Measurements from ENCODE around the gene MIOS.
"Not testable (repeated sequence)": the region's sequence is repeated elsewhere in the genome, so short reads cannot be mapped to it uniquely, and the experiment has no call there.

Gene MIOS

DNA sequence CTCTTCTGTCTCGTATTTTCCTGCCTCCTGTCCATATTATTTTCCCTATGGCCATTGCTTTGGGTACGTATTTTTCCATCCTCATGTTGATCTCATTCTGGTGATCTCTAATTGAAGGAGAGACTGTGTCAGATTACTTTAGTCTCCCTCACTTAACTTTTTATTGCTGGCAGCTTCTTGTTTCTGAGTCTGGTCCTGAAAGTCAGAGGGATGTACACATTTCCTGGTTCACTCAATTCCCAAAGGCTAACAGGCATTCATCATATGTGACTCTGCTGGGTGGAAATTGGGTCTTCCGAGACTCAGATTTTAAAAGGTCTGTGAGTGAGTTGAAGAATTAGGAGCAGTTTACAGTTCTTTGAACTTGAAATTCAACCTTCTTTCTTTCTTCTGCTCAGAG lies 84.8 kb downstream of the MIOS start:
- no peak for DNase-seq

GRCh38 chr7:7652798-7653540 lies 86.3 kb downstream of the MIOS start:
- no peak for DNase-seq

DNA sequence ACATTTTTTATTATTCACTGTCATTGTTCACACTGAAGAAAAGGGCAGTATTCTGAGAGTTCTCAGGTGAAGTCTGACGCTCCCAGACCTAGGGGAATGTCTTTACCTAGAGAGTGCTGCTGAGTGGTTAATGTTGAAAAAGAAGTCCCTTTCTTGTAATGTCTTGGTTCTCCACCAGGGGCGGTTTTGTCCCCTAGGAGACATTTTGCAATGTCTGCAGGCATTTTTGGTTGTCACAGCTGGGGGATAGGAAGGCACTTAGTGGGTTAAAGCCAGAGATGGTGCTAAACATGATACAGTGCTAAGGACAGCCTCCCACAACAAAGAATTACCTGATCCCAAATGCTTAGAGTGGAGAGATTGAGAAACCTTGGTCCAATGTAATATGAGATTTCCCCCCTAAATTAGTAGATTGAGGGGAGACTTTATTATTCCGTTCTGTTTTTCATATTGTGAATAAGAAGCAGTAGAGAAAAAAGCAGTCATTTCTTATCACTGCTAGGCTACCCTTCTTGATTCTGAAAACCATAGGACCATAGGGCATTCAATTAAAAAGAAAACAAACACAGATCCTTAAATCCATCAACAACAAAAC lies 87.0 kb downstream of the MIOS start:
- DNase-seq = peak; percentile 69

- DNase-seq = no peak
Observed at GRCh38 chr7:7654964-7655715, 88.5 kb downstream of the MIOS start.

DNA sequence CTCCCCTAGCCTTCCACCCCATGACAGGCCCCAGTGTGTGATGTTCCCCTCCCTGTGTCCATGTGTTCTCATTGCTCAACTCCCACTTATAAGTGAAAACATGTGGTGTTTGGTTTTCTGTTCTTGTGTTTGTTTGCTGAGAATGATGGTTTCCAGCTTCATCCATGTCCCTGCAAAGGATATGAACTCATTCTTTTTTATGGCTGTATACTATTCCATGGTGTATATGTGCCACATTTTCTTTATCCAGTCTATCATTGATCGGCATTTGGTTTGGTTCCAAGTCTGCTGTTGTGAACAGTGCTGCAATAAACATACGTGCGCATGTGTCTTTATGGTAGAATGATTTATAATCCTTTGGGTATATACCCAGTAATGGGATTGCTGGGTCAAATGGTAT lies 89.8 kb downstream of the MIOS start:
- DNase-seq = not testable (repeated sequence)
